Measurements from ENCODE around the gene RPGRIP1L. TPM values are rescaled to one million over a fixed set of nuclear protein-coding genes. Genes with fewer than 3 reads are reported as not detected.

Gene RPGRIP1L
- total RNA-seq, 1 experiment from 2014 or later, result 12.7 TPM

GRCh38 chr16:53576210-53576609 is 127.4 kb downstream of the RPGRIP1L start:
- Histone ChIP-seq H3K27me3 (ENCODE audit: control insufficient read depth, insufficient read depth, low read length) (no peaks in the 10 kb centered on the region), H3K4me3 (ENCODE audit: low read depth in 2 of 2, low read length in 2 of 2) (no peak overlapping the region), H3K9me3 (ENCODE audit: control insufficient read depth, insufficient read depth, low read depth, low read length) (no peaks in the 10 kb centered on the region), H3K36me3 (ENCODE audit: control insufficient read depth, insufficient read depth, low read length) (no peaks in the 10 kb centered on the region), H3K4me1 (ENCODE audit: control insufficient read depth, insufficient read depth, low read length) (no peaks in the 10 kb centered on the region), H3K27ac (ENCODE audit: low read length) (no peak overlapping the region)
- CTCF ChIA-PET, result no interaction called here
- in situ Hi-C loops (cut with HindIII; ENCODE audit: low pct_unique_long_range_greater_than_20kb, low sequenced_read_pairs), result no loop called here
- no peak for DNase-seq (ENCODE audit: low read depth, low spot score)
- no peak for TF ChIP-seq SIN3A (IDR thresholded peaks at IDR 0.05; ENCODE audit: borderline replicate concordance, insufficient read depth, low read depth, low read length)
- no peak for TF ChIP-seq TCF7L2 (IDR thresholded peaks at IDR 0.05; ENCODE audit: low read depth, low read length)
- no peak for TF ChIP-seq POLR2AphosphoS5 (IDR thresholded peaks at IDR 0.05; ENCODE audit: low read depth, low read length)
- no peak for TF ChIP-seq REST (IDR thresholded peaks at IDR 0.05; ENCODE audit: insufficient read depth in 1 of 2, low read depth in 2 of 2, low read length in 1 of 2)
- no peak for TF ChIP-seq CTCF (IDR thresholded peaks at IDR 0.05)
- POLR2A ChIA-PET, result no interaction called here
- ATAC-seq, result no peak
- intact Hi-C loops (cut with micrococcal nuclease; ENCODE audit: unreplicated experiment), result no loop called here
- no TSS peak for BruUV-seq (replicated peaks)

- POLR2A ChIA-PET, result no interaction called here
- CTCF ChIA-PET, result no interaction called here
- Histone ChIP-seq H3K9me3 (ENCODE audit: control insufficient read depth, insufficient read depth, low read depth, low read length) (no peaks in the 10 kb centered on the region), H3K27ac (ENCODE audit: low read length) (no peak overlapping the region), H3K4me1 (ENCODE audit: control insufficient read depth, insufficient read depth, low read length) (no peaks in the 10 kb centered on the region), H3K4me3 (ENCODE audit: low read depth in 2 of 2, low read length in 2 of 2) (no peak overlapping the region), H3K36me3 (ENCODE audit: control insufficient read depth, insufficient read depth, low read length) (no peaks in the 10 kb centered on the region), H3K27me3 (ENCODE audit: control insufficient read depth, insufficient read depth, low read length) (no peaks in the 10 kb centered on the region)
- no TSS peak for BruUV-seq (replicated peaks)
- TF ChIP-seq SIN3A (IDR thresholded peaks at IDR 0.05; ENCODE audit: borderline replicate concordance, insufficient read depth, low read depth, low read length) (no peak), TCF7L2 (IDR thresholded peaks at IDR 0.05; ENCODE audit: low read depth, low read length) (no peak), CTCF (IDR thresholded peaks at IDR 0.05) (no peak), REST (IDR thresholded peaks at IDR 0.05; ENCODE audit: insufficient read depth in 1 of 2, low read depth in 2 of 2, low read length in 1 of 2) (no peak), POLR2AphosphoS5 (IDR thresholded peaks at IDR 0.05; ENCODE audit: low read depth, low read length) (no peak)
- DNase-seq (ENCODE audit: low read depth, low spot score), result no peak
- no peak for ATAC-seq
- in situ Hi-C loops (cut with HindIII; ENCODE audit: low pct_unique_long_range_greater_than_20kb, low sequenced_read_pairs) (no loop called here), intact Hi-C loops (cut with micrococcal nuclease; ENCODE audit: unreplicated experiment) (no loop called here)
Measured at GRCh38 chr16:53571763-53572162, 131.9 kb downstream of the RPGRIP1L start.
